HG03571 (cell line): ENCODE measurements around the gene CHIC2.

Experiments
- ATAC-seq: cut with Tn5 transposase; IDR thresholded peaks from one replicate; pipeline ENCODE4 v1.9.1; 2021; ENCODE audit not compliant: unreplicated experiment

The CHIC2 gene

DNA sequence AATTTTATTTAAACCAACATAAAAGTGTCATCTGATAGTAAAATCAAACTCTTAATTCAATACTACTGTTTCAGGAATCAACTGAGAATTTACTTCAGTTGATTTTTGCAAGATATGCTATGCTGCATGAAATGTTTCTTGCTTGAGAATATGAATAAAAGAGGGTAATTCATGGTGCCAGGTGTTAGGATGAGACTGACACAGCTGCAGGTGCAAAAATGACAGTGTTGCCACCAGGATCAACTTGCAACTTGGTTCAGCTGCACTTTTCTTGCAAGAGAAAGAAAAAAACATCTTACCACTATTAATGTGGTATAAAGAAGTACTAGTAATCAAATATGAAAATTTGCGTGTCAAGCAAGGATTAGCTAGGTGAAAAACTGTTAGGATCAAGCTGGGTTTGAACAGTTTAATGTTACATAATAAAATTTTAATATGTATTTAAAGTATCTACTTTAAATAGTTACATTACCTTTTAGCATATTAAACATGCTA lies 49.7 kb downstream of the CHIC2 start:
- ATAC-seq, result no peak

DNA sequence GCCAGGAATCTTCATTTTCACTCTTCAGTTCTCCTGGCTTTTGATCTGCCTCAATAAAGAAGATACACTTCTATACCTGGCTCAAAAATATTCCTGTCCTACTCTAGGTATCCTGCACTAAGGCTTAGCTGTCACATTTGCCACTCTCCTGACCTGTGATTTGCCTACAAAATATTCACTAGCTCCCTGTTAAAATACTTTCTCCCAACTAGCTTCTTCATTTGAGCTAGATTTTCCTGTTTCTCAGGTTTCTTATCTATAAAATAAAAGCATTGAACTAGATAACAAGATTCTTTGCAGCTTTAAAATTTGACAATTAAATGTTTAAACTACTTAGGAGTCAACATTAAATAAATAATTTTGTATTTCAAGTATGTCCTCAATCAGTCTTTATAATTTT lies 53.2 kb downstream of the CHIC2 start:
- no peak for ATAC-seq

DNA sequence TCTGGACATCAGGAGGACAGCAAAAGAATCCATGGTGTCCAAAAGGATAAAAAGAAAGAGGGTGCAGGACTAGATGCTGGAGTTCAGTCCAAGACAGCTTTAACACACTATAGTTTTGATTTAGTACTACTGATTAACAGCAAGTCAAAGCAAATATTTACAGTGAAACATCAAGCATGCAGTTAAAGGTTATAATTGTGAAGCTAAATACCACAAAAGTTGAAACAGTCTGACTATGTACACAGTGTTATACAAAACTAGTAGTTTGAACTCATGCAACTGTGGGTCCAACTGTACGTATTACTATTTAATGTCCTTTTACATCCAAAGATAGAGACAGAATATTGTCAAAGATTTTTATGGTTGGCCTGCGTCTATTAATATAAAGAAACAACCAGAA lies 57.6 kb downstream of the CHIC2 start:
- no peak for ATAC-seq

DNA sequence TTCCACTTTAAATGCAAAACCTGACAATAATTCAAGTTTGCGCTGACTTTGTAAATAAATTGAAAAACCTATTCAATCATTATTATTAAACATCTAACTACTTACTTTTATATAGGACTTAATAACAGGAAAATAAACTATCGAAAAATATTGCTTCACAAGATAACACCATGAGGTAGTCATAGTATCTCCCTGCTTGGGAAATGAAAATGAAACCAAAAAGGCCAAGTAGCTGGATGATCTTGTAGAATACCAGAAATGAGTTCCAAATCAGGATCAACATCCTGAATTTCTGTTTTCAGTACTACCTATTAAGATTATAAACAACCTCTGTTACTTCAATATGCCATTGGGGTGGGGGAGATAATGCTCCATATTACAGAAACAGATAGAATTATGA lies 58.9 kb downstream of the CHIC2 start:
- ATAC-seq, result no peak

DNA sequence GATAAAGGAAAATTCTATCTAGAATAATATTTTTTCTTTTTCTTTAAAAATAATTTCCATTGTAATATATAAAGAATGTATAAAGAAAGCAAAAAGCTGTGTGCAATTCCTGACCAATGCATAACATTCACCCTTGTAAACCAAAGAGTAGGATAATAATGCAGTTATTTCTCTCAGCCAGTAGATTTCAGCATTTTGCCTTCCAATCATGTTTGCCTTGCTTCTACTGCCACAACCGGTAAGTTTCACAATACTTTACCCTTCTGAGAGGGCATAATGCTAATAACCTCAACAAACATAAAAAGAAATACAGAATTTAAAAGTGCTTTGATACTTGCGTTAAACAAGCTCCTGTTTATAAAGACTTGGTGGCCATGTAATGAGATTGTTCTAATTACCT lies 59.9 kb downstream of the CHIC2 start:
- ATAC-seq, result no peak

DNA sequence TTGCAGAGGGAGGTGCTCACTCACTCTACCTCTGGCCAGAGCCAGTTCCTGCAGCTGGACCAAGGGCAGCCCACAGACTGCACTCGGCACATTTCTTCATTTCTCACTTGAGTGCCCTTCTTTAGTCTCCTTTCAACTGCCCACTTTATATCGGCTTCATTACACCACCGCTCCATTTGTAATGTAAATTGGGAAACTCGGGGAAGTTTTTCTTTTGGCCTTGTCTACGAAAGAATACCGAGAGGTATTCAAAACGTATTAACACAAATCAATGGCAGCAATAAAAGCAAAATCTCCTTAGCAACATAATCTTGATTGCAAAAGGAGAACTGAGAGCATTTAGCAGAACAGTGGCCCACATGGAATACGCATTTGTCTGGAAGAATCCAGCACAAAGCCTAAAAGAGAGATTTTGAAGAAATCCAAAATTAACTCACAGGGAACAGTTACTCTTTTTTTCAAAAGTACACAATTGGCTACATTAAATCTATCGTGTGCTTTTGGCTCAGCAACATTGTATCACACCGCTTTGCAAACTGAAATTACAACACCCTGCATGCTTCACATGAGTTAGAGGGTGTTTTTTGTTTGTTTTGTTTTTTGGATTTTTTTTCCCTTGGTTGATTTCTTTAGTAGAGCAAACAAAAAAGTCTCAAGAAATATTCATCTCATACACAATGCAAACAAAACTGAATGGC lies 62.6 kb downstream of the CHIC2 start:
- no peak for ATAC-seq

DNA sequence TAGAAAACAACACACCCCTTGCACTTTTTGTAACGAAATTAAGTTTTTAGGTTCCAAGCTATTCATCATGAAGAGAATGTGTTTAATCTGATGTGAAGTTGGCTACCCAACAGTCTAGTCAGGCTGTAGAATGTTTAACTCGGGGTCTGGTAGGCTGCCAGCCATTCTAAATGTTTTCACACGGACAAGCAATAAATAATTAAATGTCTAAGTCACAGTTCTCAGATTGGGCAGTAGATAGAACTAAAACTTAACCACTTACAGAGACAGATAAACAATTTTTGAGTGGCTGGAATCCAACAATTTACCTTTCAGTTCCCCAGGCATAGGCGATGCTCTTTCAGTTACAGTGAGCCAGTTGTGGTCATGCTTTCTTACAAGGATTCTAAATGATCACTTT lies 66.5 kb downstream of the CHIC2 start:
- peak; percentile 73 for ATAC-seq

DNA sequence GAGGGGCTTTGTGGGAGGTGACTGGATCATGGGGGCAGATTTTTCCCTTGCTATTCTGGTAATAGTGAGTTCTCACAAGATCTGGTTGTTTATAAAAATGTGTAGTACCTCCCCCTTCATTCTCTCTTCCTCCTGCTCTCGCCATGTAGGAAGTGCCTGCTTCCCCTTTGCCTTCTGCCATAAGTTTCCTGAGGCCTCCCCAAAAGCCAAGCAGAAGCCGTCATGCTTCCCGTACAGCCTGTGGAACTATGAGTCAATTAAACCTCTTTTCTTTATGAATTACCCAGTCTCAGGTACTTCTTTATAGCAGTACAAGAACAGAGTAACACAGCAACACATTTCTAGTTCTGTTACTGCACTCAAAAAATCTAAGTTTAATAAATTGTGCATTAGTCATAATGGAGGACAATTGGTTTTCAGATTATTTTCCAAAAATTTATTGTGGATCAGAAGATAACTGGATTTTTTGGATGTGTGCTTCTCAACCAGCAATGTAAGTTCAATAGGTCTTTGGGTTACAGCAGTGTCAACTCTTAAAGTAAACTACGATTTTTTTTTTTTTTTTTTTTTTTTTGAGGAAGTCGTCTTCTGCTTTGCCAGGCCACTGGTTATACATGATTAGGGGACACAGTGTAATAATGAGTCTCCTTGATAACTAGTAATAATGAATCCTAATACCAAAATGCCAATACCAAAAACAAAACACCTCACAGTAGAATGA lies 69.9 kb downstream of the CHIC2 start:
- no peak for ATAC-seq

DNA sequence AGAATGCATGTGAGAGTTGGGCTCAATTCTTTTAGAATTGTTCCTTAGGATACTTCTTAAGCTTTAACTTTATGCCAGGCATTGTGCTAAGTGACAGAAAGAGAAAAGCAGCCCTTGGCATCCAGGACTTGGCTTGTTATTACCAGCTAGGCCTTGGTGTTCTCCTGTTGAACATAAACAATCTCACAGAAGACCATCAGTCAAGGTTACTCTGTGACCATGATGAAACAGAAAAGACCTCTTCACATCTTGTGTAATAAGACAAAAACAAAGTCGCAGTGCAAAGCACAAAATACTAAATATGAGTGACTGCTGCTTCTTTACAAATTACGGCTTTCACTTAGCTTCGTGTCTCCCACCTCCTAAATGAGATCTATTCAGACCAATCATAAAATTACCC lies 71.6 kb downstream of the CHIC2 start:
- ATAC-seq, result no peak

DNA sequence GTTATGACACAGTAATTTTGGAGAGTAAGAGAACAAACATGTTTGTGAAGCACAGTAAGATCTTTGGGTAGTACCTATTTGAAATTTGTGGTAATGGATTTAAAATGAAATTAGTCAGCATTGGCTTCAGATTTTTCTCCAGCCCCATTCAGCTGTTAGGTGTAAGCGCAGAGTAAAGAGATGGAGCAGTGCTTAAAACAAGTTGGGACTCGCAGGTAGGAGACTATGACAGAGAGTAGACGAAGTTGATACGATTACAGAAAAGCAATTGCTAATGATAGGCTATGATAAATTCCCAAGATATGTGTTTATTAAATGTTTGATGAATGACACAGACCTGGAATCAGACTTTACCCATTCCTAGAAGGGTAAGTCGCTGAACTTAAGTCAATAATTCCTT lies 72.6 kb downstream of the CHIC2 start:
- ATAC-seq, result no peak

DNA sequence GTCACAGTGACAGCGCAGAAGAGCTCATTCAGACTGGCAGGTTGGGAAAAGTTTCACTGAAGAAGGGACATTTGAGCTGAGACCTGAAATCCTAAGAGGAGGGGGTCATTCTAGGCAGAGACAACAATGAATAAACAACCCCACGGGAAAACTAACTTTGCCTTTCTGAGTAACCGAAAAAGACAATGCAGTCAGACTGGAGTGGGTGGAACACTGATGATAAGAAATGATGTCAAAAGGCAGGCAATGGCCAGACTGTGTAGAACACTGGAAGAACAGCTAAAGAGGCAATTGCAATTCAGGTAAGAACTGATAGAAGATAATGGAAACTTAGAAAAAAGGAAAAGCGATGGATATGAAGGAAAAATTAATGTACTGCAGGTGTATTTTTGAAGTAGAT lies 73.8 kb downstream of the CHIC2 start:
- no peak for ATAC-seq

DNA sequence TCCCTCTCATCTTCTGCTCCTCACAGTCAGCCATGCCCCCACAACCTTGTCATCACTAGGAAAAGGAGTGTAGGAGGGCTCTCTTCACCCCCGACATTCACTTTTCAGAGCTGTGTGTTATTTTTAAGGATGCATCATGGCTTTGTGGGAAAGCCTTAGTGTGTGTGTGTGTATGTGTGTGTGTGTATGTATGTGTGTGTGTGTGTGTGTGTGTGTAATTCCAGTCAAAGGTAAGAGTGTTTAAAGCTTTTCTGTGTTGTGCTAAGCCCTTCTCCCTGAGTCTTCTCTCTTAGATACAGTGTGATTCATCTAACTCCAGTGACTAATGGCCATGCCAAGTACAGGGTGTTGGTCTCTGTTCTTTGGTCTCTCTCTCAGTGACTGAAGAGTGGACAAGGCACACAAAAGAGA lies 76.6 kb downstream of the CHIC2 start:
- ATAC-seq, result no peak

DNA sequence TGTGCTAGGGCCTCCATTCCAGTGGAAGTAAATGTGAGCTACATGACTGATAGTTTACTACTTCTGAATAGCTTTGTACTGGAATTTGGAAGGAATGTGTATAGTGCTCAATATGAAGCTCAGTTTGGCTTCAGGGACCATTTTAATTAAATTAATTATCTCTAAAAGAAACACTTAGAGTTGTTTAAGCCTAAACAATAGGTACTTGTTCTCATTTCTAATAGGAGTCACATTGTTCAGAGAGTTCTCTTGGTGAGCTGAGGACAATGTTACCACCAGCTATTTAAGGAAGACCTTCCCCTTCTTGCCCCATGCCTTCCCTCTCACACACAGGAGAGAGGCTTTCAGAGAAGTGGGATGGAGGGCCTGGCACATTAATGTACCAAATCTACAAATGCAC lies 78.3 kb downstream of the CHIC2 start:
- no peak for ATAC-seq

DNA sequence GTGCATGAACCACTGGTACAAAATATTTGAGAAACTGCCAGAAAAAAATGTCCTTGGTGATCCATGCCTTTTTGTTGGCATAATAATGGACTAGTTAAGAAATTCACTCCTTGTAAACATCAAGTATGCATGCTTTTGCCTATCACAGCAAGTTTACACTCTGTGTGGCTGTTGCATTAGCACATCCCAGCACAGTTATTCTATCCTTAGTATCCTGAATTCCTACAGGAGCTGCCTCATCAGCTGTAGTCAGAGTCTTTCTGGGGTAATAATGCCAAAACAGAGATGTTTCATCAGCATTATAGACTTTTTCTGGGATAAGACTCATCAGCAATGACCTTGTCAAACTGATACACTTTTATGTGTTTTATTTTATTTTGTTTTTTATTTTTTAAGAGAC lies 82.8 kb downstream of the CHIC2 start:
- ATAC-seq, result no peak

DNA sequence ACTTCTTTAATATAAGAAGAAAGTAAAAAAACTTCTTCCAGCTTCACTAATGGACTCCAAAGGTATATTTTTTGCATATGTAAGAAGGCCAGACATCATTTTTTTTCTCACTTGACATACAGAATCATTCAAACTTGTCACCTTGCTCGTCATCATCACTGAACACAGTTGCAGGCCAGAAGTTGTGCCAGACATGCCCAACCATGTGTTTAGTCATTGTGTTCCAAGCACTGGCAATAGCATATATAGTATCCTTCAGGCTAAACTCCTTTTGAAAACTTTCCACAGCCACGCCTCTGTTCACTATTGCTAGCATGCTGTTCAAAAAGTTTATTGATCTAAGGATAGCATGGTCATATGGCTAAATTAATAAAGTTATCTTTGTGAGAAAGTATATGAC lies 83.3 kb downstream of the CHIC2 start:
- ATAC-seq, result no peak

DNA sequence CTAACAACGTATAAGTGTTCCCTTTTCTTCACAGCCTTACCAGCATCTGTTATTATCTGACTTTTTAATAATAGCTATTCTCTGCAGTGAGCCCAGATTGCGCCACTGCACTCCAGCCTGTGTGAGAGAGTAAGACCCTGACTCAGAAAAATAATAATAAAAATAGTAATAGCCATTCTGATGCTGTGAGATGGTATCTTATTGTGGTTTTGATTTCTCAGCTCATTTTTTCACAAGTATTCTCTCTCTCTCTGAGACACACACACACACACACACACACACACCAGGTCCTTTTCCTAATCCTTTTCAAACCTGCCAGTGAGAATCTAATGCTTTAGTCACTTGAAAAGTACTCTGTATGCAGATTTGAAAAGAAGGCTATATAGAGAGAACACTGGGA lies 89.8 kb downstream of the CHIC2 start:
- ATAC-seq, result no peak

DNA sequence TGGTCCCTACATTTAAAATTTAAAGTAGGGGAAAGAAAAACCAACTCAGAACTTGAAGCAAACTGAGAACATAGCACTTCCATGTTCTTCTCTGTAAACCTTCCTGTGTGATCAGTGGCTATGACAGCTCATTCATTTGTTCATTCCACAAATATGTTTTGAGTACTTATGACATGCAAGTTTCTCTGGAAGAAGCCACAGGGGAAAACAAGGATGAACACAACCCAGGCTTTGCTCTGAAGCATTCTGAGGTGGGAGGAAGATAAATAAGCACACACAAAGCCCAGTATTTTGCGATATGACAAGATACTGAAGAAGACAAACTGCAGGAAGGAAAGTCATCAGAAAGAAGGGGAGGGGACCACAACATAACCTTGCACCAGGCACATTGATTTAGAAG lies 96.4 kb downstream of the CHIC2 start:
- ATAC-seq, result no peak

DNA sequence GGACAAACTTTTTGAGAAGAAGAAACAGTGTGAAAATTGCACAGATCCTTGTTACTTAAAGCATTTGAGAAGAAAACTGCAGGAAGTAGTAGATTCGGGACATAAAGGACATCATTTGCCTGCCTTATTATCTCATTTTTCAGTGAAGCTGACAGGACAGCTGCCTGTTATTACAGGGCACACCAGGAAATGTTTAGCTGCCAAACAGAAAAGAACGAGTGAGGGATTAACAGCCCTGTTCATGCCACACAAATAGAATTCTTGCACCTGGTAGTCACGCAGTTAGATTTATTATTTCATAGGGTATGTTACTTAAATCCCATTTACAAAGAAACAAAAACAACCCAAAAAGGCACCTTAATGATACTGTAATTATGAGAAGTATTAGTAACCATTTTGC lies 100.6 kb downstream of the CHIC2 start:
- ATAC-seq, result no peak

DNA sequence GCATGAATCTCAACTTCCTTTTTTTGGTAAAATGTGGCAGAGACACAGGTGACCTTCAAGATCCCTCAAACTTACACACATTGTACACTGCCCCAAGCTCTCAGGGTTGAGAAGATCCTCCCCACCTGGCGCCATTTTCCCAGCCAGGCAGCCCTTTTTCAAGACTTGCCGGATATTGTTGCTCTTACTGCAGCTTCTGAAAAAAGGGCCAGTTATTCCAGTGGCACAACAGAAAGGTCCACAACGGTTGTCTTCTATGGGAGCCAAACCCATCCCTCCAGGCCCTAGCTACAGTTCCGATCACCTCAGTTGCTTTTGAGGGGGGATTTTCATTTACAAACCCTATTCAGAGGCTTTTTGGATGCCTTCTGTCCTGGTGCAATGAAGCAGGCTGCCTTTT lies 101.1 kb downstream of the CHIC2 start:
- ATAC-seq, result no peak

DNA sequence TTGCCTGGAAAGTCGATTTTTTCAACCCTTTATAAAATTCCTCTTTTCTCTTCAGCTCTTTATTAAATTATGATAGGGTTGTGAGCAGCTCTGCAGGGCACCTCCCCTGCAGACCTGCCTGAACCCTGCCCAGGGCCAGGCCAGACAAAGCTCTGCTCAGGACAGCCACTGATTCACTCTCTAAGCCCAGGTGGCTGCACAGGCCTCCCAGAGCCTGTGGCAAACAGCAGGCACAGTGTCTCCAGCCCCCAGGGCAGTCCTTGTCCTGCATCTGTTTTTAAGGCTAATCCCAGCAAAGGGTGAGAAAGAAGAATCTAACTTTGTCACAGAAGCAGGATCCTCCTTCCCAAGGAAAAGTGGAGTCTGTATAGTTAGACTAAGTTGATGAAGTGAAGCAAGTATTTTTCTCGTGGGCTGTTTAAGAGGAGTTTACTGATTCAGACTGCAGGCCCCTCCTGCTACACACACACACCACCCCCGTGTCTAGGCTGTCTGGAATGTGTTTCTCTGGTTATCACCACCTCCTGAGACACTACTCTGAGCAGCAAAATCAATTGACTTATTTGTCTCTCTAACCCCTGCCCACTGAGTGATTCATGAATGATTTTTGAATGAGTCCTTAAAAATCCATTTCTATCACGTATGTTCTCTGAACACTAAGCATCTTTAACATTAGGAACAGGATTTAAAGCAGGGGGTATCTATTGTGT lies 101.7 kb downstream of the CHIC2 start:
- no peak for ATAC-seq

DNA sequence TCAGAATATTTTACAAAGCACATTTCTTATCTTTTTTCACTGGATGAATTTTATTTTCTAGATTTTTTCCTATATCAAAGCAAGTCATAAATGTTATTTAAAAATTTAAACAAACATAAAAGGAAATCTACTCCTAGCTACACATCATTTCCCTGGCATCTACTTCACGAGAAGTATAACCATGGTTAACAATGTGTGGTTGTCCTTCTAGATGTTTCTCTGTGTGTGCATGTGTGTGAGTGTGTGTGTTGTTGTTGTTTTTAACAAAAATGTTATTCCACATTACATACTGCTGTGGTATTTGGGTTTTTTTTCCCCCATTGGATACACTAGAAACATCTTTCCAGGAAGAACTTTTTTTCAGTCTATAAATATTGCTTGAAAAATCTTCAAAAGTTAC lies 103.1 kb downstream of the CHIC2 start:
- ATAC-seq, result no peak

DNA sequence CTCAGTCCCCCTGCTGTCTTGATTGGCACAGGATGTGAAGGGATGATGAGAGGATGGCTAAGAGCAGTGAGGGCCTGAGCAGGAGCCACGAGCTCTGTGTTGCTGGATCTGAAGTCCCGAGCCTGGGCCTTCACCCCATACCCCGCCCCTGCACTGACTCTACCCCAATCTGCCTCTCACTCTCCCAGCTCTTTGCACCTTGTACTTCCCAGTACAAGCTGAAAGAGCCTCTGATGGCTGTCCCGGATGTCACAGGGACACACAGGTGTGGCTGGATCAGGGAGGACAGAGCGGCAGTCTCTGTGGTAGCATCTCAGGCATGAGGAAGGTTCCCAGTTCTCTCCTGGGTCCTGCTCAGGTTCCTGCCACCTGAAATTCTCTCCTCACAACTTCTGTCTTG lies 103.6 kb downstream of the CHIC2 start:
- ATAC-seq, result no peak
